Measurements from ENCODE around the gene CACNB2.
"Not testable (repeated sequence)": the region's sequence is repeated elsewhere in the genome, so short reads cannot be mapped to it uniquely, and the experiment has no call there.

Gene CACNB2

DNA sequence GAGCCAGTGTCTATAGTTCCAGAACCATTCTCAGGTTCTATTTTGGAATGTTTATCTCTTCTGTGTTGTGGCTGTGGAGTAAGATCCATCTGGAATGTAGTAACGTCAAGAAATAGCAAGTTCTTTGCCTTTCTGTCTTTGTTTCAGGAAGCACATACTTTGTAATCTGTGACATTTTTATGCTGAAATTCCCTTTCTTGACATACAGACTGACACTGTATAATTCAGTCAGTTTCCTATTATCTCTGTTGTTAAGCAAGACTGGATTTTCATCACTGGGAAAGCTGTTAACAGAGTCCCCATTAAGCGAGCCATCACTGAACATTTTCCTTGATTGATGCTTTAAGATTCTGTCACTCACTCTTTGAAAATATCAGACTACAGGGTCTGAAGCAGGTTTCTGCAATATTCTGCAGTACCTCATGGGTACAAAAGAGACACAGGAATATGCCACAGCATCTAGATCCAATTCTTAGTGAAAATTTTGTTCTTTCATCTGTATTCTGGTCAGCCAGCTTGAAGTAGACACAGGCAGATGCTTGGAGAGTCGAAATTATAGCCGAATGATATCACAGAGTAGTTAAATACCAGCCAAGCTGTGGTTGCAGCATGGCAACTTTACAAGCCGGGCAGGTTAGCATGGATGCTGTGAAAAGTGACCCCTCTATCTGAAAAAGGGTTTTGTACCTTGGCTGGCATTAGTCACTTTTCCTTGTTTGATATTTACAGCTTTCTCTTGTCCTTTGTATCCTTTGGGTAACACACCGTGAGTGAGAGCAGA lies 62.6 kb downstream of the CACNB2 start:
- DNase-seq = no peak

DNA sequence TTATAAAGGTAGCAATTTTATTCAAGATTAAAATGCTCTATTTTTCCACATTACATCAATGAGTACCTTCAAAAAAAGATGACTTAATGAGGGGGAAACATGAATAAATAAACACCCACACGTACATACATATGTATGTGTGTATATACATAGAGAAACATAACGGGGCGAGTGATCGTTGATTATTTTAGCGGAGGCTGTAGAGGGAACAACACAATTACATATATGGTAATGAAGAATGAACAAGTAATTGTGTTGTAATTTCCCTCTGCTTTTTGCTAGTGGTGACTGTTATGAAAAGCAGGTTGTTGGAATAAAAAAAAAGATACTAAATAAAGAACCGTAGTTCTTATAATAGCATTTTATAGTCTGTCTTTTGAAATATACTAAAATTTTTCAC lies 63.2 kb downstream of the CACNB2 start:
- DNase-seq = no peak

DNA sequence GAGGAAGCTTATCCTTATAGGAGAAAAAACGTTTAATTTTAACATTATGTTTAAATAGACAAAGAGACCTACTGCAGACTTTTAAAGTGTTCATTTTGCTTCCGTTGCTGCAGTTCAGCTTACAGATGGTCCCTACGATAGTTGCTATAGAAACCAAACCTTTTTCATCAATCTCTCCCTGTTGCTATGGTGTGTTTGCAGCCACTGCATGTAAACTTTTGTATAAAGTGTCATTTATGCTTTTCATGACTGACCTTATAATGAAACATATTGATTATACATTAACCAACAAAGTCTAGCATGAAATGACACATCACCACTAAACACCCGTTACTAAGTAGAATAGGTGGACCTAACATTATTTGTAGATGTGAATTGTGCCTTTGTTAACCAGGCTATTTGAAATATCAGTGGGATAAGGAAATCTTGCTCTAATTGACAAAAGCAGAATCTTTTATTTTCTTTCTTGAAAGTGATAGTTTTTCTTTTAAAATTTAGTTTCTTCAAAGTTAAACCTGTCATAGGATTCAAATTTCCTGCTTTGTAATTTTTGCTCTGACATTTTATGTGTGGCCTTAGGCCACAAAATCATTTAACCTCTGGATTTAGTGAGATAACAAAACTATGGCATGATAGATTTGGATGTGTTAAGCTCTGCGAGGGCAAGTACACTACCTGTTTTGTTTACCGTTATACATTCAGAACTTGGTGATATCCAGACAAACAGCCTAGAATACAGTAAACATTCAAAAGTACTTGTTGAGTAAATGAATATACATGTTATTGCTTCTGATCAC lies 64.0 kb downstream of the CACNB2 start:
- DNase-seq = no peak

DNA sequence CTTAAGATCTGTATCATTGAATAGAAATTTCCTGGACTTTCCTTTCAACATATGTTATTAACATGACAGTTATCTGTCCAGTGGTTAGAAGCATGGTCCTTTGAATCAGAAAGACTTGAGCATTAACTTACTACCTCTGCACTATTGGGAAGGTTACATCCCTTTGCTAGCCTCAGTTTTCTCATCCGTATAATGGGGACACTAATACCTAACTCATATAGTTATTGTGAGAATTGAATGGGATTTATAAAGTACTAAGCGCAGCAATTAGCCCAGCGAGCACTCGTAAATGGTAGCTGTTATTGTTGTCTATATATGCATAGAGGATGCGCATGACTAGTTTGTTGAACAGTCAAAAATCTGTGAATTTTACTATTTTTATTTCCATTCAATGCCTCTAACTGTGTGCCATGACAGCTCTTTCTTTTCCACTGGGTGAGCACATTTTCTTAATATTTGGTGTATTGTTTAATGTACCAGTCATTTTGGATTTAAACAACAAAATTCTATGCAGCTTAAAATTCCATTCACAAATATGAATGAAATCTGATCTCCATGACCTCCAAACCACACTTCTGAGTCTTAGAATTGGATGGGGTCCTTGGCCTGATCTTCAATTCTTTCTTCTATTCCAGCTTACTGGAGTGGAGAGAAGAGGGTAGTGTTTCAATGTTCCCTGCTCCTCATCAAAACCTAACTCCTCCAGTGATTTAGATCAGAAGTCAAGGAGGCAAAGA lies 65.0 kb downstream of the CACNB2 start:
- no peak for DNase-seq

DNA sequence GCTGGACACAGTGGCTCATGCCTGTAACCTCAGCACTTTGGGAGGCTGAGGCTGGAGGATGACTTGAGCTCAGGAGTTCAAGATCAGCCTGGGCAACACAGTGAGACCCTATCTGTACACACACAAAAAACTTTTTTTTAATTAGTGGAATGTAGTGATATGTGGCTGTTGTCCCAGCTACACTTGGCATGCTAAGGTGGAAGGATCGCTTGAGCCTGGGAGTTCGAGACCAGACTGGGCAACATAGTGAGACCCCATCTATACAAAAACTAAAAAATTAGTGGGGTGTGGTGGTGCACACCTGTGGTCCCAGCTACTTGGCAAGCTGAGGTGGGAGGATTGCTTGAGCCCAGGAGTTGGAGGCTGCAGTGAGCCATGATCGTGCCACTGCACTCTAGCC lies 68.0 kb downstream of the CACNB2 start:
- DNase-seq = not testable (repeated sequence)

DNA sequence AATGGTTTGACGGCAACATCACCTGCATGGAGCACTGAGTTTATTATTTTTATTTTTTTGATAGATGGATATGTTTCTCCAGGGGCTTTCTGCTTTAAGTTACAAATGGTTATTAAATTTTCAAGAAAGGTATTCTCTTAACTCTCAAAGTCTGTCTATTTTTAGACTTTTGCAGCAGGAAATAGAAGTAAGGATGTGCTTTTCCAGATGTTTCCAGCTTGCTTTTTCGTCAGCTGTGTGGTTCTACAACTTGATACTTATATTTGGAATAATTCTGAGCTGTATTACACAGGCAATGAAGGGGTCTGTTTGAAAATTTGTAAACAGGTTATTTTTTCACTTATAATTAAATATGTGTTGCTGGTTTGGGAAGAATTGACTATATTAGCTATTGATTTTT lies 69.0 kb downstream of the CACNB2 start:
- no peak for DNase-seq

DNA sequence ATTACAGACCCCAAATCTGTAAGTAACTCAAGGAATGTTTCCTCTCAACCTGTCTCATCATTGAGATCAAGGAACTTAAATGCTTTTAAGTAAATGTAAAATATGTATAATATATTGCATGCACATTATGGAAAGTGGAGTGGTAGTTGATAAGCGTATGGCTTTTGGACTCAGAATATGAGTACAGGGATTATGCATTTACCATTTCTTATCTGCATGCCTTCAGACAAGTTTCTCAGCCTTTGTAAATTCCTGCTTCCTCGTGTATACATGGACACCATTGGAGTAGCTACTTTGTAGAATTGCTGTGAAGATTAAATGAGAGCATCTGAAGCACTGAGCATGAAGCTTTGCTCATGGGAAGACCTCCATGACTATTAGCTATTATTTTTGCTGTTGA lies 70.5 kb downstream of the CACNB2 start:
- DNase-seq = no peak

DNA sequence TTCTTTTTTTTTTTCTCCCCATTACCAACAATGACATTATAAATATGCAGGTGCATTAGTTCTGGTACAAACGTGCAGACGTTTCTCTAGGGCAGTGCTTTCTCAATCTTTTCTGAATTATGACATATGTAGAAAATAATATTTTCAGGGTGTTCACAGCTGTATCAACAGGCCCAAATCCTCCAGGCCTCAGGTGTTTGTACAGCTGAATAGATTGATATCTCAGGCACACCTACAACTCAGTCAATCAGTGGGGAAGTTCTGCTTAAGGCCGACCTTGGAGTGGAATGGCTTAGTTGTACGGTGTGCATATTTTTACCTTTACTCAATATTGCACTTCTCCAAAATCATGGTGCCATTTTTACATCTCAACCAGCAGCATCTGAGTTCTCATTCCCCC lies 71.6 kb downstream of the CACNB2 start:
- DNase-seq = no peak

DNA sequence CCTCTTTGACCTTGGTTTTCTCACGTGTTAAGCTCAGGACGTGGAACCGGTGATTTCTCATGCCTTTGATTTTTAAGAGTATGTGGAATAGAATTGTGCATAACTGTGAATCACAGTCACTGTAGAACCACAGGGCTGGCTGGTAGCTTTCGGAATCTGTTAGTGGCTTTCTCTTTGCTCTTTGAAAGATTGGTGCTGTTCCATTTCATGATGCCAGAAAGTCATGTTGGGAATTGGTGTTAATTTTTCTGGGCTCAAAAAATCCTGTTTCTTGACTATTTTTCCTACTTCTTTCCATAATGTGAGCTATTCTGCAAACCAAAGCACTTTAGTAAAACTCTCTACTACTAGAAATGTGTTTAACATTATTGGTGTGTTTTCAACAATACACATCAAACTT lies 73.0 kb downstream of the CACNB2 start:
- no peak for DNase-seq

DNA sequence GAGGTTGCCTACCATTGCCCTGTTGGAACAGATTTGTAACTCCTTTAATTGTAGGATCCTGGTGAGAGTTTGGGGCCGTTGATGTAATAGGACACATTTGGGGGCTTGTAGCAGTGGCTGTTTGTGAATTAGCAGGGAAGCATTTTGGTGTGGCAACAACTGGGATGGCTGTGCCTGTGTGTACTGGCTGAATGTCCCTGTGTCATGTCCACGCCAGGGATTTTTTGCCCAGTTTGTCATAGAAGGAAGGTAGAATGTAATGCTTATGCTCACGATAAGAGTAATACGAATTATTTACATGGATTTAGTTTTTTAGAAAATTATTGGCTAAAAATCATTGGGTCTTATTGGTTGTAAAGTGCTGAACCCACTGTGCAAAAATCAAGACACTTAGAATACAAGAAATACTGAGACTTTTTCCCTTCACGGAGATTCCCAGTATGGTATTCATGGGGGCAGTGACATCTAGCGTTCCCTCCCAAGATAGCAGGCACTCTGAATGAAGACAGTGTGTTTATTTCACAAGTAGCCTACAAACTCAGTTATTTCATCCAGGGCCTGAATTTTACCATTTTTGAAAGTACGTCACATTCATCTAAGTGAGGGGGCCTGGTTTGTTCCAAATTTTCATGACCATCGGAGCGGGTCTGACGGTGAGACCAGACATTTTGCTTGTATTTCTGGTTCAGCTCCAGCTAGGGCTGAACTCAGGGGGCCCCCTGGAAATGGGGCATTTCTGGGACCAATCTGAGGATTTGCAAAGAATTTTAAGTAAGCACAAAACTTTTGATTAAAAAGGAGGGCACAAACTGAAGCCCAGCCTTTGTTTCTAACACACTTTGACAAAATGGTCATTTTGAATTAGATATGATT lies 74.7 kb downstream of the CACNB2 start:
- no peak for DNase-seq

DNA sequence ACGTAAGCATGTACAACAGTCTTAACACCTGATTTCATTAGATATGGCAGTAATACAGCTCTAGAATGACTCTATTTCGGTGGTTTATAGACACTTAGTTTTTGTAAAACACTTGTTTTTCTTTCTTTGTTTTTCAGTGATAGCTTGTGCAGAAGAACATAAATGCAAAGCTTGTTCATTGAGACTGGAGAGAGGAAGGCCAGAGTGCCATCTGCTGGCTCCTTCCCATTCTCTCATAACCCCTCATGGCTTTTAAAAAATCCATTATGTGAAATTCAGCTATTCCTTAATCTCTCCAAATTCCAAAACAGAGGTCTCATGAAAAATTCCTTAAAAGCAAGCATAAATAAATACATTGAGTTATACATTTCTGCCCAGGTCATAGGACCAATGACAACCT lies 76.3 kb downstream of the CACNB2 start:
- DNase-seq = no peak

DNA sequence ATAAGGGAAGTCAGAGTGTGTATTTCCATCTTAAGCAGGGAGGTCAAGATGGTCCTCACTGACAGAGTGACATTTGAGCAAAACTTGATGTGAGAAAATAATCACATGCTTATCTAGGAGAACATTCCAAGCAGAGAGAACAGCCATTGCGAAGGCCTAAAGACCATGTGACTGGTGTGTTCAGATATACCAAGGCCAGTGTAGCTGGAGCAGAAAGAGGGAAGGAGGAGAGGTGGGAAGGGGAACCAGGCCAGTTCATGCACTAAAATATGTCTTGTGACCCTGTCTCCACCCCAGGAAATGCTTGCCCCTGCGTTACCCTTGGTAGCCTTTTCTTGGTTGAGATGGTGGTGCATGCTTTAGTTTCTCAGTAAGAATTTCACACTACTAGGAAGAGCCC lies 77.4 kb downstream of the CACNB2 start:
- DNase-seq = no peak

DNA sequence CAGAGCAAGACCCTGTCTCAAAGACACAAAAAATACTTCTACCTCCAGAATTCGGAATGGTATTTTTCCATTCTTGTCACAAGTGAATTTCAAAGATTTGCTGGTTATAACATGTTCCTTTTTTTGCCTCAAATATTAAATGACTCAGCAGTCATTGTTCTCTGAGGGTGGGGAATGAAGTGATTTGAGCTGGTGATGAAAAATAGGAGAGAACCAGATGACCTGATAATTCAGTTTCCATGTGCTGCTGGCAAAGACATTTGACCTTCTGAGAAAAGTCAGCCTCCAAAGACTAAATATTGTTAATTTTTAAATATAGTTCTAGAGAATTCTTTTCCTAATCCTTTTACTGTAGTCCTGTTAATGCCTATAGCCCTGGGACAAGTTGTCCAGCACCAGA lies 78.9 kb downstream of the CACNB2 start:
- DNase-seq = no peak

DNA sequence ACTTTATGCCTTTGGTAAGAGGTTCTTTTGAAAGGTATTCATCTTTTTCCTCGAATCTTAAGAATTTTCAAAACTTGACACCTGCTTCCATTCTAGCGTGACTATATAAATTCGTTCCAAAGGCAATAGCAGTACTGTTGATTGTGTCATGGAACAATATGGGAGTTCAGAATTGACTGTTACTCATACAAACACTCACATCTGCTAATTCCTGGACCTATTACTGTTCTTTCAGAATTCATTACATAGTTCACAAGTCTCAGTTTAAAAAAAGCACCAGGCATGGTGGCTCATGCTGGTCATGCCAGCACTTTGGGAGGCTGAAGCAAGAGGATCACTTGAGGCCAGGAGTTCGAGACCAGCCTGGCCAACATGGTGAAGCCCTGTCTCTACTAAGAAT lies 80.9 kb downstream of the CACNB2 start:
- DNase-seq = no peak

DNA sequence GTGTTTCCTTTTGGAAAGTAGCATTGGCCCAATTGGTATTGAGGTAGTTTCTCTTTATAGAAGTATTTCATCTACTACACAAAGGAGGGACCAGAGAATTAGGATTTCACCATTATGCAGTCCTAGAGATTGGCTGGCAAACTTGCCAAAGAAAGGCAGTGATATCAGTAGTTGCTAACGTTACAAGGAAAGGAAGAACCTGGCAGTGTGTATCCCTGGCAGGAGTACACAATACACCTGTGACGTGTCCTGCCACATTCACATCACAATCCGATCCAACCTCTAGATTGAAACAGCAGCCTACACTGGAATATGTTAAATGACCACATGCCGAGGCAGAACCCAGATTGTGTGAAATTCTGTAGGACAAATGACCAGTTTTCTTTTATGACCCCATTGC lies 81.7 kb downstream of the CACNB2 start:
- no peak for DNase-seq

DNA sequence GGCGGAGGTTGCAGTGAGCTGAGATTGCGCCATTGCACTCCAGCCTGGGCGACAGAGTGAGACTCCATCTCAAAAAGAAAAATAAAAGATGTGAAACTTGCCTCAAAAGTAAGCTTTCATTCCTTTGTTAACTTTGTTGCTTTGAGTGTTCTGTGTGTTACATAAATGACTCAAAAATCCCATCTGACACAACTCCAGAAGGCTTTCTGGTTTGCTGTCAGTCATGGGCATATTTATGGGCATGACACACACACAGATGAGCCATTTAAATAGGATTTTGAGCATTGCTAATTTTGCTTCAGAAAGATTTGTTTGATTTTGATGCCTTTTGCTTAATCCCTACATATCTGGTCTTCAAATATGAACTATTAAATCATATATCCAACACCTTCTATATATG lies 82.6 kb downstream of the CACNB2 start:
- no peak for DNase-seq

DNA sequence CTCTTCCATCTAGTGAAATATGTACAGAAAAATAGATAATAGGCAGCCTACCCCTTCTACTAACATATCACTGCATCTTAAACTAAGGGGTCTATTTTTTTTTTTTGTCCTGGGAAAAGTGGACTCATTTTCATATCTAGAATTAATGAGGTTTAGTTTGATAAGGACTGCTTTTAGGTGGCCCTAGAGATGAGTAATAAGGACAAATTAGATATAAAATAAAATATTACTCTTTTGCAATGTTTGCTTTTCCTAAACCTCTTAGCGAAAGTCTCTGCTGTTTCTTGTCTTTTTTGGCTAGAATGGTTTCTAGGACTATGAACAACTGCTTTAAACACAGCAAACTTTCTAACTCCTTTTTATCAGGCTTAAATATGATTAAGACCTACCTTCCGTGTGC lies 83.7 kb downstream of the CACNB2 start:
- DNase-seq = no peak

DNA sequence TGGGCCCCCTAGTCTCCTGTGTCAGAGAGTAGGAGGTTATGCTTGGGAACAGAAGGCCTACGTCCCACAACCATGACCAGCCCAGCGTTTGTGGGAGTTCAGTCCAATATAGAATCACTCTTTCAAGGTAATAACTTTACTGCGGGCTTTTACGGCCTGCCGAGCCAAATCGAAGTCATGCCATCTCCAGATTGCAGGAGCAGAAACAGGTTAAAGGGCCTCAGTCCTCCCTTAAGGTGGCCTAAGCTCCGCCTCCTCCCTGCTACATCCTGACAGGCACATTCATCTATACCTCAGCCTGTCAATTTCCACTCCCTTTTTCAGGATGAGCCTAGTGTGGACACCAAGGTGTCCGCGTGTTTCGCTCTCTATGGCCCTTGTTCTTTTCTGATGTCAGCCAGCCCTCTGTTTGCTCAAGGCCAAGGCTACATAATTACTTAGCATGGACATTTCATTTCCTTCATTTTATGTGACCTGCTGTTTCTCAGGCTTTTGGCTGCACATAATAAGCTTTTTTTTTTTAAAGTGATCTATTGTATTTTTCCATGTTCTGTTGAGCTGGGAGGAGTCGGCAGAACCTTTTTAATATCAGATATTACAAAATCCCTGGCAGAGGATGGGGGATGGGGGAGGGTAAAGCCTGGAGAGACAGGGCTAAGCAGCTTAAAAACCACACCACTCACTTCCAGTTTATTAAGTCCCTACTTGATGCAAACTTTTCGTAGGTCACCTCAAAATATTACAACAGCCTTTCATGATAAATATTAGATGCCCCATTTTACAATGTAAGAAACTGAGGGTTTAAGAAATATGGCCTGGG lies 84.6 kb downstream of the CACNB2 start:
- DNase-seq = no peak

DNA sequence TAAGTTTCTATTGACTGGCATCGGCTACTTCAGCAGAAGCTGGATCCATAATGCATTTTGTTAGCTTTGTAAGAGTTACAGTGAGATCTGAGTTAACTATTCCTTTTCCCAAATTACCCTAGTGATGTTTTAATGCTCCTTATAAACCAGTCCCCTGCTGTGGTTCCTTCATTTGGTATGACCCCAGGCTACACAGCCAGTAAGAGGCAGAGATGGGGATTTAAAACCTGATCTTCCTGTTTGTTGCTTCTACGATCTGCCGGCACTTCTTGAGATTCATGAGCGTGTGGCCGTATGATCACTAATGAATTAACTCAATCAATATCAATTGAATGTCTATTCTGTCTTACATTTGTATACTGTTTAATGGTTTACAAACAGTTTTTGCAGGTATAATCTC lies 86.1 kb downstream of the CACNB2 start:
- no peak for DNase-seq

DNA sequence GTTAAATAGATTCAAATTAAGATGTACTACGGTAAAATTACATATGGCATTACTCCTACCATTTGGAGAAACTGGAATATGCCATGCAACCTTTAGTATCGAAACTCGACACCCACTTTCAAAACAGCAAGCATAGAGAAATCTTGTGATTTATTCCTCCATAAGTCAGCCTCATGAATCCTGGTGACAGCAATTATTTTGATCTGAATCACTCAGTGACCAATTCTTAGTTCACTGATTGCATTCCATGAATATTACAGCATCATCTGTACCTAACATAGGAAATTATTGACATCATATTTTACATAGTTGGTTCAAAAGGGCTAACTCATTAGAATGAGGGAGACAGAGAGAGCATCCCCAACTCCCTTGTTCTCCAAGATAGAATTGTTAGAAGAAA lies 89.6 kb downstream of the CACNB2 start:
- DNase-seq = no peak

DNA sequence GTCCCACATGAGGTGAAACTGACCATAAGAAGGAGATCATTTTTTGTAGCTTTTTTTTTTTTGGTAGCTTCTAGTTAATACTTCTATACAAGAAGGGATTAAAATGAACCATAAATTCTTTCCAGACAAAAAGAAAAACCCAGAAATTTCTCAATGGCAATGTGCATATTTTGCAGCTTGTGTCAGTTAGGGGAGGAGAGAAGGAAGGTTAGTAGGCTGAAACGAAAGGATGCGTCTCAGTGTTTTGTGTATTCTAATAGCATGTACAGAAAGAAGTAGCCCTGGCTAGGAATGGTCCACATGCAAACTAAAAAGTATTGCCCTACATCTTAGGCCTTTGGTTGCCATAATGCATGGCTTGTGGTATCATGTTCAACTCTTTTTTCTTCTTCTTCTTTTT lies 90.6 kb downstream of the CACNB2 start:
- no peak for DNase-seq

DNA sequence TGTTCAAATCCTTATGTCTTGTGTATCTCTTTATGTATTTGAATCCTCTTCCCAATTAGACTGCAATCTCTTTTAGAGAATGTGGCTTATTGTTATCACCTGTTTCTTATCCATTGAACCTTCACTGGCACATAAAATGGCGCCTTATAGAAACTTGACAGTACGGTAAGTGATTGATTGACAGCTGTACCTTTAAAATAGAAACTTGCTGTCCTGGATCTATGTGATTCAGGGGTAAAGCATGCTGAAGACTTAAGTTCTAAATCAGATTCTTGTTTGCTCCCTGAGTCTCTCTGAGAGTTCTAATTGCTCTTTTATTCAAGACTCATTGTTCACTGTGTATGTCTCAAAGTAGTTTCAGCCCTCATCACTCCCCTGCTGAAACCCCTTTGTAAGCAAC lies 91.3 kb downstream of the CACNB2 start:
- no peak for DNase-seq
